Lung (tissue), 12 donors: ENCODE data around the gene HHLA2. TPM values are rescaled to one million over a fixed set of nuclear protein-coding genes. Genes with fewer than 3 reads are reported as not detected.
A peak's percentile ranks its signal among the peaks of the same experiment; 100 is the strongest.

Experiments
- ATAC-seq: fragments of 200-7000 bp; cut with Tn5 transposase; one replicate; pipeline ENCODE4 v1.9.1; 2020; ENCODE audit warnings: moderate number of reproducible peaks; ENCODE audit not compliant: insufficient read depth, low FRiP score
- DNase-seq, 3 donors: peaks; one replicate each; pipeline ENCODE4 v3.0.0-alpha.2; 2013 to 2017
- H3K27ac ChIP-seq, 2 donors: one replicate each; pipeline ENCODE4 v1.5.1; 2013; ENCODE audit warnings: mild to moderate bottlenecking in 2 of 2, moderate library complexity in 2 of 2, control low read depth in 1 of 2, inconsistent platforms in 1 of 2, low read depth in 1 of 2, low read length in 1 of 2
- H3K27me3 ChIP-seq, 3 donors: one replicate each; pipeline ENCODE4 v1.5.1; 2013; ENCODE audit warnings: low read length in 2 of 3; ENCODE audit not compliant: control insufficient read depth in 3 of 3, insufficient read depth in 3 of 3
- H3K36me3 ChIP-seq, 4 donors: one replicate each; pipeline ENCODE4 v1.5.1; 2013; ENCODE audit warnings: low read length in 4 of 4, mild to moderate bottlenecking in 1 of 4, moderate library complexity in 1 of 4; ENCODE audit not compliant: control insufficient read depth in 4 of 4, insufficient read depth in 4 of 4
- H3K4me1 ChIP-seq, 5 donors: one replicate each; pipeline ENCODE4 v1.5.1; 2013; ENCODE audit warnings: low read length in 5 of 5, mild to moderate bottlenecking in 2 of 5, moderate library complexity in 1 of 5; ENCODE audit not compliant: control insufficient read depth in 5 of 5, insufficient read depth in 5 of 5
- H3K4me3 ChIP-seq: one replicate; pipeline ENCODE4 v1.5.1; 2013; ENCODE audit warnings: mild to moderate bottlenecking, control low read depth, moderate library complexity
- H3K9ac ChIP-seq, 2 donors: one replicate each; pipeline ENCODE4 v1.5.1; 2013; ENCODE audit warnings: low read length in 2 of 2, control low read depth in 1 of 2; ENCODE audit not compliant: insufficient read depth in 1 of 2
- H3K9me3 ChIP-seq, 4 donors: one replicate each; pipeline ENCODE4 v1.5.1; 2013; ENCODE audit warnings: low read length in 3 of 4, mild to moderate bottlenecking in 1 of 4, moderate library complexity in 1 of 4; ENCODE audit not compliant: control insufficient read depth in 4 of 4, insufficient read depth in 3 of 4
- WGBS, 2 donors: extraction: QIAGEN DNeasy Blood & Tissue Kit; methylation state at CpG; one replicate each; pipeline ENCODE4 v1.1.7; 2013; 5-methylcytosine and 5-hydroxymethylcytosine counted together
- polyA plus RNA-seq, 2 donors: library from polyadenylated mRNA; stranded (reverse); fragments of 200-250 nt; gene quantifications; one replicate each; pipeline ENCODE4 v1.2.1, GENCODE V29; 2013
- total RNA-seq, 2 donors: library from RNA; depleted of rRNA in 1 of 2; stranded (reverse); fragments of >200 nt in 1 of 2; gene quantifications; one replicate each; pipeline ENCODE4 v1.2.1, GENCODE V29; 2014 to 2021
- TF ChIP-seq, protein P1 (sequence below): IDR thresholded peaks from 2 replicates; pipeline ENCODE4 v1.5.1; 2012; ENCODE audit warnings: mild to moderate bottlenecking; ENCODE audit errors: control extremely low read depth, extremely low read depth
- donor health status: control.
- donor health status: control.
- donor health status: Bipolar disorder and iron deficiency.
- donor health status: healthy.
- donor health status: DM: yes; HTN: yes; CAD: no.

Gene HHLA2
- total and polyA plus RNA-seq, 4 donors: 1.8 to 20.2 (median 3.5) TPM

DNA sequence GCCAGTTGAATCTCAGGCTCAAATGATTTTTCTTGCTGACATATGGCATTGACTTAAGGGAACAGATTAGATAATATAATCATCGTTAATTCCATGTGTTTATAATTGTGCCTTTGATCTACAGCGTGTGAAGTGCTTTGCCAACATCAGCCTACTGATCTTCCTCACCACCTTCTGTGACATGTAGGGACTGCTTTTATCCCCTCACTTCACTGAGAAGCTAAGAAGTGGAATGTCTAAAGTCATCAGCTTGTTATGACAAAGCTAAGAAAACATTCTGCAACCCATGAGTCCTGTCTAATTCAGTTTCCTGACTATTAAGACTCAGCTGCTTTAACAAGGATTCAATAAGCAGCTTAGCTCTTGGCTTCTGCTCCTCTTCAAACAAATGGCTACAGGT, 108.0 kb downstream of the HHLA2 start:
- Histone ChIP-seq H3K27me3 (peaks cover 0 to 9% (median 0%) of the 10 kb centered on the region in 3 donors), H3K4me1 (peaks cover 0 to 7% (median 0%) of the 10 kb centered on the region in 5 donors), H3K27ac (no peak overlapping the region), H3K36me3 (no peaks in the 10 kb centered on the region), H3K9ac (no peak overlapping the region), H3K9me3 (peaks cover 0 to 3% (median 0%) of the 10 kb centered on the region in 4 donors), H3K4me3 (no peak overlapping the region)
- WGBS, 2 donors: 64 to 67% methylated on average over 2 of the region's 2 CpGs
- peak in 2 of 3 donors; percentile 28 to 29 for DNase-seq
- TF ChIP-seq, protein P1, sequence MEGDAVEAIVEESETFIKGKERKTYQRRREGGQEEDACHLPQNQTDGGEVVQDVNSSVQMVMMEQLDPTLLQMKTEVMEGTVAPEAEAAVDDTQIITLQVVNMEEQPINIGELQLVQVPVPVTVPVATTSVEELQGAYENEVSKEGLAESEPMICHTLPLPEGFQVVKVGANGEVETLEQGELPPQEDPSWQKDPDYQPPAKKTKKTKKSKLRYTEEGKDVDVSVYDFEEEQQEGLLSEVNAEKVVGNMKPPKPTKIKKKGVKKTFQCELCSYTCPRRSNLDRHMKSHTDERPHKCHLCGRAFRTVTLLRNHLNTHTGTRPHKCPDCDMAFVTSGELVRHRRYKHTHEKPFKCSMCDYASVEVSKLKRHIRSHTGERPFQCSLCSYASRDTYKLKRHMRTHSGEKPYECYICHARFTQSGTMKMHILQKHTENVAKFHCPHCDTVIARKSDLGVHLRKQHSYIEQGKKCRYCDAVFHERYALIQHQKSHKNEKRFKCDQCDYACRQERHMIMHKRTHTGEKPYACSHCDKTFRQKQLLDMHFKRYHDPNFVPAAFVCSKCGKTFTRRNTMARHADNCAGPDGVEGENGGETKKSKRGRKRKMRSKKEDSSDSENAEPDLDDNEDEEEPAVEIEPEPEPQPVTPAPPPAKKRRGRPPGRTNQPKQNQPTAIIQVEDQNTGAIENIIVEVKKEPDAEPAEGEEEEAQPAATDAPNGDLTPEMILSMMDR: no peak
- ATAC-seq: no peak

DNA sequence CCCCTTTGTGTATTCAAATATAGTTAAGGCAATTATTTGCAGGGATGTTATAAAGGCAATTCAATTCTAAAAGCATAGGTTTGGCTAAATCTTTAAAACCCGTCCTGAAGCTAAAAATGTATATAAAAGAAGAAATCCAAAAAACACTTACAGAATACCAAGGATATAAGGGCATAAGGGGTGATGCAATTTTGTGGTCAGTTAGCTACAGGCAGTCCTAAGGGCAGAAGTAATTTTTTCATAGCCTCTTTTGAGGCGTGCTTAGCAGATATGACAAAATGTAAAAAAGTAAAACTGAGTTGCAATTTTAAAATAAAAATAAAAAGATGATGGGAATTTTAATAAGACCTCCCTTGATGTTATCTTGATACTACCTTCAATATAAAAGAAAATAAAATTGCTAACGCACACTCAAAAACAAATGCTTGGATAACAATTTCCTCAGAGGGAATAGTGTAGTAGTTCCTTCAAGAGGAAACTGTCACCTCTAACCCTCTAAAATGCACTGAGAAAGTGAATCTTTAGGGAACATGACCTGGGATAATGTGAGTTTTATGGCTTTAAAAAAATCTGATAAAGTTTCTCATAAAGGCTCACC, 109.8 kb downstream of the HHLA2 start:
- ATAC-seq (no peak), DNase-seq (no peak)
- no peak overlapping the region for H3K4me3 ChIP-seq
- no peaks in the 10 kb centered on the region for H3K9me3 ChIP-seq
- TF ChIP-seq, protein P1: no peak
- no peak overlapping the region for H3K9ac ChIP-seq
- H3K4me1 ChIP-seq: peaks cover 0 to 7% (median 0%) of the 10 kb centered on the region in 5 donors
- H3K27ac ChIP-seq: no peak overlapping the region
- WGBS, 2 donors: 41 to 73% methylated on average over 3 of the region's 3 CpGs
- H3K27me3 ChIP-seq: peaks cover 0 to 9% (median 0%) of the 10 kb centered on the region in 3 donors
- H3K36me3 ChIP-seq: no peaks in the 10 kb centered on the region

DNA sequence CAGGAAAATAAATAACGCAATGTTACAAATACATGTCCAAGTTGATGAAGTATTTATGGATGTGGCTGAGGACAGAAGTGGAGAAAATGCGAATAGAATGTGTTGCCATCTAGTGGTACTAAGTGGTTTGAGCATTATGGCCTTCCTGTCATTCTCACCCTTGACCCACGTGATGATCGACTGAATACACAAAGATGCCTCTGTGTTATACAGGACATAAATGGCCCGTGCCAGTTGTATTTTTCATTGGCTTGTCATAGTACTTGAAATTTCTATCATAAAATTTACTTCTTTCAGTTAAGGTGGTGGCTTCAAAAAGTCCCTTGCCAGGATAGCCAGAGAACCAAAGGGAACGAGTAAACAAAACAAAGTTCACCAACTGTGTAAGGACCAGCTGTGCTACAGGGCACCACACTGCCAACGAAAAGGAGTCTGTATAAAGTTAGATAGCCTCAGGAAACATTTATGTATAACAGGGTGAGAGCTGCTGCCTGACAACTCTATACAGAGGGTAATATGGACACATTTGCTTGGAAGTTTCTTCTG, 110.4 kb downstream of the HHLA2 start:
- Histone ChIP-seq H3K27ac (no peak overlapping the region), H3K9ac (no peak overlapping the region), H3K4me1 (peaks cover 0 to 7% (median 0%) of the 10 kb centered on the region in 5 donors), H3K27me3 (peaks cover 0 to 9% (median 0%) of the 10 kb centered on the region in 3 donors), H3K9me3 (no peaks in the 10 kb centered on the region), H3K4me3 (no peak overlapping the region), H3K36me3 (no peaks in the 10 kb centered on the region)
- DNase-seq (peak in 2 of 3 donors; percentile 69 to 73), ATAC-seq (no peak)
- TF ChIP-seq, protein P1: peak; percentile 51
- 47 to 74% methylated on average over 7 of the region's 7 CpGs for WGBS, 2 donors
